ENCODE data around the gene PPP2CA. TPM values are rescaled to one million over a fixed set of nuclear protein-coding genes. Genes with fewer than 3 reads are reported as not detected.
A peak's percentile ranks its signal among the peaks of the same experiment; 100 is the strongest.

The PPP2CA gene
- total and polyA plus RNA-seq, 9 of the 15 experiments (the other 6 are each of a cell fraction or from before 2014, with no cell fraction given), result 23.0 to 257 (median 109) TPM

- H4K20me1 ChIP-seq (replicated peaks; ENCODE audit: control insufficient read depth, insufficient read depth, low read length), result peaks cover 19% of the 10 kb centered on the region
- ATAC-seq (peak; percentile 33), FAIRE-seq (peak; percentile 64), DNase-seq (ENCODE audit: extremely low read depth in 1 of 4, low spot score in 3 of 4) (peak in 2 of 4 experiments; percentile 27 to 44)
- no peaks in the 10 kb centered on the region for H3K9me1 ChIP-seq (ENCODE audit: control insufficient read depth, insufficient read depth, low read length)
- intact Hi-C loops (cut with micrococcal nuclease), result no loop called here
- in situ Hi-C loops (cut with MboI), result no loop called here
- peak overlapping the region in 1 of 2 experiments; percentile 96; a peak in 3 of 4 replicates for H3K9ac ChIP-seq (ENCODE audit: insufficient read depth in 1 of 2, low read depth in 2 of 2, low read length in 2 of 2)
- H3K27ac ChIP-seq (ENCODE audit: extremely low read depth, low read depth, low read length), result peak overlapping the region; percentile 97
- BruUV-seq (replicated peaks), result TSS peak; percentile 51
- H3K4me3 ChIP-seq, result peak overlapping the region; percentile 98
- peak overlapping the region; percentile 98 for H3K4me2 ChIP-seq (ENCODE audit: insufficient read depth, low read length)
- H3K27me3 ChIP-seq (ENCODE audit: control insufficient read depth in 2 of 2, insufficient read depth in 2 of 2, low read length in 2 of 2), result no peaks in the 10 kb centered on the region
- 2% methylated on average over 10 of the region's 10 CpGs for WGBS (ENCODE audit: insufficient coverage, low coverage, missing lambda C conversion rate)
- ChIA-PET CTCF (ENCODE audit: low intra/inter-chr PET ratio) (no interaction called here), POLR2A (interaction anchor here (0.7 to 3.6 kb wide), 15 partner anchors 9 to 473 kb away, joined by 3 to 40 read pairs (median 6); partner anchors contain the start of gene SEC24A)
- peaks cover 67% of the 10 kb centered on the region for H3K79me2 ChIP-seq (ENCODE audit: control insufficient read depth, insufficient read depth, low read length)
- no peak overlapping the region for H2AFZ ChIP-seq (ENCODE audit: low read depth, low read length)
- H3K36me3 ChIP-seq (ENCODE audit: control insufficient read depth, insufficient read depth, low read length), result peaks cover 42% of the 10 kb centered on the region
- H3K4me1 ChIP-seq (replicated peaks in 1 of 2; ENCODE audit: control insufficient read depth in 2 of 2, insufficient read depth in 2 of 2, low read length in 2 of 2), result peaks cover 17 to 18% of the 10 kb centered on the region in 2 experiments
- H3K9me3 ChIP-seq (replicated peaks; ENCODE audit: control insufficient read depth, insufficient read depth, low read depth, low read length), result no peaks in the 10 kb centered on the region
- peak; percentile 70; the same call in 1 of the 2 replicates for TF ChIP-seq MAFK (IDR thresholded peaks at IDR 0.05; ENCODE audit: low read length)
- peak in 1 of 3 experiments; percentile 70 for TF ChIP-seq YY1 (IDR thresholded peaks at IDR 0.05; ENCODE audit: borderline replicate concordance in 1 of 3, control insufficient read depth in 1 of 3, extremely low read depth in 1 of 3, insufficient read depth in 3 of 3, insufficient read length in 1 of 3, insufficient replicate concordance in 2 of 3, low read depth in 1 of 3, low read length in 2 of 3)
- peak; percentile 3 for TF ChIP-seq TBP (optimal IDR thresholded peaks at IDR 0.05; ENCODE audit: low read depth, low read length)
- 0 out of 2 replicates have a peak, but pooled peaks have one; percentile 10 for TF ChIP-seq BACH1 (tag; IDR thresholded peaks at IDR 0.05)
- no peak for TF ChIP-seq BHLHE40 (IDR thresholded peaks at IDR 0.05; ENCODE audit: low read length)
- TF ChIP-seq ZNF316 (IDR thresholded peaks at IDR 0.05), result peak; percentile 85
- no peak for TF ChIP-seq CTCF (IDR thresholded peaks at IDR 0.05 in 2 of 3, conservative IDR thresholded peaks at IDR 0.05 in 1 of 3; ENCODE audit: insufficient read depth in 2 of 3, low read depth in 1 of 3, low read length in 3 of 3)
- peak; percentile 24; the same call in 1 of the 2 replicates for TF ChIP-seq ARID1B (IDR thresholded peaks at IDR 0.05)
- no peak for TF ChIP-seq ZNF766 (CRISPR knock-in tag; conservative IDR thresholded peaks at IDR 0.05)
- TF ChIP-seq BRF2 (IDR thresholded peaks at IDR 0.05; ENCODE audit: borderline replicate concordance, insufficient read depth, insufficient read length), result no peak
- no peak for TF ChIP-seq POLR2AphosphoS2 (IDR thresholded peaks at IDR 0.05; ENCODE audit: low read length)
- no peak for TF ChIP-seq PBX2 (CRISPR knock-in tag; IDR thresholded peaks at IDR 0.05; ENCODE audit: low read depth)
- no peak for TF ChIP-seq PBX2 (tag; conservative IDR thresholded peaks at IDR 0.05; ENCODE audit: low read depth)
- TF ChIP-seq ATF7 (IDR thresholded peaks at IDR 0.05), result peak; percentile 9; the same call in 1 of the 2 replicates
- TF ChIP-seq ZNF165 (CRISPR knock-in tag; IDR thresholded peaks at IDR 0.05; ENCODE audit: borderline replicate concordance), result no peak
Measured at GRCh38 chr5:134174841-134175839, 50.7 kb downstream of the PPP2CA start.

All from K562 (cell line).